Kidney (tissue), 14 donors: ENCODE data around the gene GALNT17. TPM values are rescaled to one million over a fixed set of nuclear protein-coding genes. Genes with fewer than 3 reads are reported as not detected.

Experiments
- DNase-seq, 5 donors: peaks; one replicate each; pipeline ENCODE4 v3.0.0-alpha.2; 2013 to 2020
- FAIRE-seq: peaks from 2 replicates; lab custom pipeline; 2012; peaks lifted over from hg19 to GRCh38; lab: Jason Lieb, UNC
- H3K27ac ChIP-seq, 2 donors: one replicate each; pipeline ENCODE4 v1.7.0; 2013; ENCODE audit warnings: low read depth in 2 of 2, low read length in 2 of 2, inconsistent platforms in 1 of 2
- H3K27me3 ChIP-seq: one replicate; pipeline ENCODE4 v1.7.1; 2013; ENCODE audit warnings: low read length, inconsistent platforms; ENCODE audit not compliant: control insufficient read depth, insufficient read depth
- H3K36me3 ChIP-seq, 3 donors: one replicate each; pipeline versions ENCODE4 v1.7.0 to v1.7.1; 2013; ENCODE audit warnings: low read length in 3 of 3, control low read depth in 1 of 3, inconsistent platforms in 1 of 3; ENCODE audit not compliant: insufficient read depth in 3 of 3, control insufficient read depth in 2 of 3
- H3K4me1 ChIP-seq, 3 donors: one replicate each; pipeline versions ENCODE4 v1.7.0 to v1.7.1; 2013; ENCODE audit warnings: low read length in 3 of 3, inconsistent platforms in 1 of 3, low read depth in 1 of 3; ENCODE audit not compliant: control insufficient read depth in 2 of 3, insufficient read depth in 2 of 3
- H3K4me3 ChIP-seq, 3 donors: one replicate each; pipeline versions ENCODE4 v1.7.0 to v1.8.1; 2013; ENCODE audit warnings: low read length in 3 of 3, control low read depth in 1 of 3, inconsistent platforms in 1 of 3
- H3K9ac ChIP-seq, 3 donors: one replicate each; pipeline versions ENCODE4 v1.7.0 to v1.7.1; 2013; ENCODE audit warnings: low read length in 3 of 3, control low read depth in 1 of 3, inconsistent platforms in 1 of 3
- H3K9me3 ChIP-seq, 3 donors: one replicate each; pipeline versions ENCODE4 v1.7.0 to v1.7.1; 2013; ENCODE audit warnings: low read length in 3 of 3, control low read depth in 1 of 3, inconsistent platforms in 1 of 3; ENCODE audit not compliant: control insufficient read depth in 2 of 3, insufficient read depth in 1 of 3
- intact Hi-C: fragments of 100-400 bp; cut with DNase I; formaldehyde crosslinking; loops from one replicate; pipeline ENCODE4 v1.11.1; 2022
- polyA plus RNA-seq: library from polyadenylated mRNA; stranded (reverse); fragments of 350-450 nt; fragmentation: Illumina TruSeq; extraction: RNeasy Lipid Tissue Mini Kit (QIAGEN cat#74804); gene quantifications from one replicate; pipeline ENCODE4 v1.2.3, GENCODE V29; 2014; ENCODE audit warnings: low read depth, low replicate concordance; ENCODE audit not compliant: insufficient read depth
- total RNA-seq: library from RNA; stranded (reverse); fragmentation: NEBNext Ultra II Directional; extraction: Animal tissue kit (Norgen Biotek cat#: 25700); gene quantifications from one replicate; pipeline ENCODE4 v1.2.1, GENCODE V29; 2021
- TF ChIP-seq, protein P1 (sequence below): IDR thresholded peaks from 3 replicates; pipeline ENCODE4 v1.5.1; 2012; ENCODE audit warnings: mild to moderate bottlenecking, moderate library complexity, borderline replicate concordance; ENCODE audit not compliant: insufficient read depth; ENCODE audit errors: extremely low read depth
- donor health status: control.
- donor health status: control.
- donor health status: control.
- donor health status: control.
- donor health status: control.
- donor health status: DM: yes; HTN: yes; CAD: no.
- donor health status: Normal renal cell carcinoma (clear cell type).

GALNT17 gene
- total and polyA plus RNA-seq, 2 donors from 2014 or later, result 2.4 to 5.5 TPM

DNA sequence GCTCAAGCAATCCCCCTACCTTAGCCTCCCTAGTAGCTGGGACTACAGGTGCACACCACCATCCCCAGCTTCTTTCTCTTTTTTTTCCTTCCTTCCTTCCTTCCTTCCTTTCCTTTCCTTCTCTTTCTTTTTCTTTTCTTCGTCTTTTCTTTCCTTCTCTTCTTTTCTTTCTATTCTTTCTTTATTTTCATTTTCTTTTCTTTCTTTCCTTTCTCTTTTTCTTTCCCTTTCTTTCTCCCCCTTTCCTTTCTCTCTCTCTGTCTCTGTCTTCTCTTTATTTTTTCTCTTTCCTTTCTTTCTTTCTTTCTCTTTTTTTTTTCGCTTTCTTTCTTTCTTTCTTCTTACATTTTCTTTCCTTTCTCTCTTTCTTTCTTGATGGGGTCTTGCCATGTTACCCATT is 621.3 kb downstream of the GALNT17 start:
- intact Hi-C loops, result no loop called here
- DNase-seq, result no peak
- no peak for FAIRE-seq
- Histone ChIP-seq H3K27ac (no peak overlapping the region), H3K27me3 (no peaks in the 10 kb centered on the region), H3K4me3 (no peak overlapping the region), H3K9me3 (peaks cover 0 to 5% (median 0%) of the 10 kb centered on the region in 3 donors), H3K36me3 (no peaks in the 10 kb centered on the region), H3K9ac (no peak overlapping the region), H3K4me1 (no peaks in the 10 kb centered on the region)
- TF ChIP-seq, protein P1, sequence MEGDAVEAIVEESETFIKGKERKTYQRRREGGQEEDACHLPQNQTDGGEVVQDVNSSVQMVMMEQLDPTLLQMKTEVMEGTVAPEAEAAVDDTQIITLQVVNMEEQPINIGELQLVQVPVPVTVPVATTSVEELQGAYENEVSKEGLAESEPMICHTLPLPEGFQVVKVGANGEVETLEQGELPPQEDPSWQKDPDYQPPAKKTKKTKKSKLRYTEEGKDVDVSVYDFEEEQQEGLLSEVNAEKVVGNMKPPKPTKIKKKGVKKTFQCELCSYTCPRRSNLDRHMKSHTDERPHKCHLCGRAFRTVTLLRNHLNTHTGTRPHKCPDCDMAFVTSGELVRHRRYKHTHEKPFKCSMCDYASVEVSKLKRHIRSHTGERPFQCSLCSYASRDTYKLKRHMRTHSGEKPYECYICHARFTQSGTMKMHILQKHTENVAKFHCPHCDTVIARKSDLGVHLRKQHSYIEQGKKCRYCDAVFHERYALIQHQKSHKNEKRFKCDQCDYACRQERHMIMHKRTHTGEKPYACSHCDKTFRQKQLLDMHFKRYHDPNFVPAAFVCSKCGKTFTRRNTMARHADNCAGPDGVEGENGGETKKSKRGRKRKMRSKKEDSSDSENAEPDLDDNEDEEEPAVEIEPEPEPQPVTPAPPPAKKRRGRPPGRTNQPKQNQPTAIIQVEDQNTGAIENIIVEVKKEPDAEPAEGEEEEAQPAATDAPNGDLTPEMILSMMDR, result no peak

DNA sequence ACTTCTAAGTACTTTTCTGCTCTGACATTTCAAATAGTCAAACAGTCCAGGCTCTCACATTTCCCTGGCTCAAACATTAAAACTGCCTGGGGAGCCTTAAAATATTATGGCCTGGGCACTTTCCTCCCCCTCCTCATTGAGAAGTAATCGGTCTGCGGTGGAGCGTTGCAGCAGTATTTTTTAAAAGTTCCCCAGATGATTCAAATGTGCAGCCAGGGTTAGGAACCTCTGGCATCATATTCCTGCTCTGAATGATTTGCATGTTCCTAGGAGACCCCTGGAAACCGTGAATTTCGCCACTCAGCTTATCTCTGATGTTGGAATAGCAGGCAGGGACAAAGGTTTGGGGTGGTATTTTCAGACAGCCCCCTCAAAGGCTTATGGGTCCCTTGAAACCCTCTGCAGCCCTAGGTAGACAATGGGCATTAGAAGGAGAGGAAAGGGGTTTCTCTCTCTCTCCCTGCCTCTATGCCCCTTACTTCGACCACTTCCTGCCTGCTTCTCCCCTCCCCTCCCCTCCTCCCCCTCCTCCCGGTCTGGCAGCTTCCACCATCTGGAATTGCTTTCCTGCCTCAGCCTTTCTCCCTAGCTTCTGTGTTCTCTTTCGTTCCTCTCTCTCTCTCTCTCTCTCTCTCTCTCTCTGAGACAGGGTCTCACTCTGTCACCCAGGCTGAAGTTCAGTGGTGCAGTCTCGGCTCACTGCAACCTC is 622.2 kb downstream of the GALNT17 start:
- intact Hi-C loops, result no loop called here
- no peaks in the 10 kb centered on the region for H3K4me1 ChIP-seq
- H3K27ac ChIP-seq, result no peak overlapping the region
- no peak overlapping the region for H3K4me3 ChIP-seq
- no peaks in the 10 kb centered on the region for H3K36me3 ChIP-seq
- no peaks in the 10 kb centered on the region for H3K27me3 ChIP-seq
- H3K9me3 ChIP-seq, result peaks cover 0 to 2% (median 0%) of the 10 kb centered on the region in 3 donors
- DNase-seq, result peak in 3 of 5 donors; percentile 48 to 63 (median 54)
- TF ChIP-seq, protein P1, result no peak
- no peak overlapping the region for H3K9ac ChIP-seq
- no peak for FAIRE-seq

DNA sequence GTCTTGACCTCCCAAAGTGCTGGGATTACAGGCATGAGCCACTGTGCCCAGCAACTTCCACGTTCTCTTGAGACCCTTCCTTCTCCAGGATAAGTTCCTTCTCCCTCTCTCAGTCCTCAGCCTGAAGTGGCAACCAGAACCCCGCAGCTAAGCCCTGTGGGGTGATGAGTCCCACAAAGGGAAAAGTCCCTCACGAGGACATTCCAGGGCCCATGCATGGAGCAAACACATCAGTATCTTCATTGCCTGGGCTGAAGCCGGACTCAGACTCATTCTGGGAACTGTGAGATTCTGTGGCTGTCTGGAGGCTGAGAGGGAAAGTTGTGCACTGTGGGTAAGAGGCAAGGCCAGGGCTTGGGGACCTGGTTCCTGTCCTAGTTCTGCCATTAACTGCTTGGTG is 622.9 kb downstream of the GALNT17 start:
- no peak overlapping the region for H3K9ac ChIP-seq
- H3K27ac ChIP-seq, result no peak overlapping the region
- no peaks in the 10 kb centered on the region for H3K36me3 ChIP-seq
- no peaks in the 10 kb centered on the region for H3K9me3 ChIP-seq
- H3K4me3 ChIP-seq, result no peak overlapping the region
- intact Hi-C loops, result no loop called here
- H3K27me3 ChIP-seq, result no peaks in the 10 kb centered on the region
- FAIRE-seq (no peak), DNase-seq (no peak)
- no peaks in the 10 kb centered on the region for H3K4me1 ChIP-seq
- TF ChIP-seq, protein P1, result no peak

DNA sequence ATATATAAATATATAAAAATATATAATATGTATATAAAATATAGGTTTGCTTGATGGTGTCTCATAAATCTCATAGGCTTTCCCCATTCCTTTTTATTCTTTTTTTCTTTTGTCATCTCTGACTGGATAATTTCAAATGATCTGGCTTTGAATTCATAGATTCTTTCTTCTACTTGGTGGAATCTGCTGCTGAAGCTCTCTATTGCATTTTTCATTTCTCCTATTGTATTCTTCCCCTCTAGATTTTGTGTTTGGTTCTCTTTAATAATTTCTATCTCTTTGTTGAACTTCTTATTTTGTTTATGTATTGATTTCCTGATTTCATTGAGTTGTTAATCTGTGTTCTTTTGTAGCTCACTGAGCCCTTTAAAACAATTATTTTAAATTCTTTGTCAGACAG is 629.4 kb downstream of the GALNT17 start:
- no peak overlapping the region for H3K9ac ChIP-seq
- DNase-seq (no peak), FAIRE-seq (no peak)
- H3K4me1 ChIP-seq, result no peaks in the 10 kb centered on the region
- intact Hi-C loops, result no loop called here
- H3K36me3 ChIP-seq, result no peaks in the 10 kb centered on the region
- peaks cover 0 to 5% (median 0%) of the 10 kb centered on the region in 3 donors for H3K9me3 ChIP-seq
- TF ChIP-seq, protein P1, result no peak
- H3K27ac ChIP-seq, result no peak overlapping the region
- H3K4me3 ChIP-seq, result no peak overlapping the region
- H3K27me3 ChIP-seq, result no peaks in the 10 kb centered on the region
